Ammon's horn (tissue), 1 donor: ENCODE data around the gene USP4.

Experiments used
- DNase-seq: peaks from one replicate; pipeline ENCODE4 v3.0.0-alpha.2; 2016; ENCODE audit warnings: low spot score

Gene USP4

DNA sequence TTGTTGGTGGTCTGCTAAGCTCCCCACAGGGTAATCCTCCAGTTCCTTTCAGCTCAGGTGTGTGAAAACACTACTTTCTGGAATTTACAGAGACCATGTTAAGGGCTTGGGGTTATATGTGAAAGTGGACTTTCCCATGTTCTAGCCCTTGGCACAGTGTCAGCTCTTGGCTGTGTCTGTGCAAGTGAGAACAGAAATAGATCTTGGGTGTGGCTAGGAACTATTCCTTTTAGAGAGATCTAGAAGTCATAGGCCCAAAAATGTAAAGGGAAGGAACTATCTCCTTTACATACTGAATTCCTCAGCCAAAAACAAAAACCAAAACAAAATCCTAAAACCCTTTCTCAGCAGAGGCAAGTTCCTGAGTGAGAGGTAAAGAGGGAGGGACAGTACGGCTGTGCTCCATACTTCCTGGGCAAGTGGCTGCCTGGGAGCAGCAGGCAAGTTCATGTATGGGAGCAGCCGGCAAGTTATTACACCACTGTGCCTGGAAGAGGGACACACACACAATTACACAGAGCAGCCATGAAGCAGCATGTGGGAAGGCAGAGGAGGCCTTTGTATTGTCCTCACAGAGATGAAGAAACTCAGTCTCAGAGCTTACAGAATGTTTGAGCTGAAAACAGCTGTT, 43.0 kb downstream of the USP4 start:
- DNase-seq = no peak

- DNase-seq = no peak
These were observed 44.3 kb downstream of the USP4 start for GRCh38 chr3:49295489-49296058.

DNA sequence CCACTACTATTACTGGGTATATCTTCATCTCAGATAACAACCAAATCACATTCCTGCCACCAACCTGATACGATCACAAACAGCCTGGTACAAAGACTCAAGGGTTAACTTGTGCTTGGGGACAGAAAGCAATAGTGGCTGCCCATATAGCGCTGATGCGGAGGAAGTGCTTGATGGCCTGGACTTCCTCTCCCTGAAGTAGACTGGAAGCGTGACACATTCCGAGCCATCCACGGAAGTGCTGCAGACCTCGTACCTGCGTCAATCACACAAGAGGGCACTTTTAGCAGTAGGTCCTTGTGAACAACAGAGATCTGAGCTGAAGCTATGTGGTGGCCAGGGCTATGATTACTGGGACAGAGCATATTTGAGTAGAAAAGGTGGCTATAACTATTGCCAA, 45.5 kb downstream of the USP4 start:
- DNase-seq = no peak

GRCh38 chr3:49283997-49284396, 55.9 kb downstream of the USP4 start:
- DNase-seq = no peak

DNA sequence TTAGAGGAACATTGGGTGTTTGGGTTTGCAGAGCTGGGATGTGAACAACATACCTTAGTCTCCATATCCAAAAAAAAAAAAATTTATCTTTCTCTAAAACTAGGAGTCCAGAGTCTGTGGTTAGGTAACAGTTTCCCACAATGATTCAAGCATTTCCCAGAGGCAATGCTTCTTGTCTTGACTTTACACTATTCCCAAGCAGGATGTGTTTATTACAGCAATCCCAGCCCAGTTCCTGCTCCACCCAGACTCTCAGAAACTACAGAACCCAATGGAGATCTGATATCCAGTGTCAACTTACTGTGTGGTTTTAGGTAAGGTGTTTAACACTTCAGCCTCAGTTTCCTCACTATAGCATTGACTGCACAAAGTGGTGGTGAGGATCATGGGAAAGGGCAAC, 60.5 kb downstream of the USP4 start:
- DNase-seq = no peak

GRCh38 chr3:49278548-49278947, 61.3 kb downstream of the USP4 start:
- DNase-seq = no peak

- DNase-seq = no peak
These were observed 62.5 kb downstream of the USP4 start for GRCh38 chr3:49277383-49277775.

DNA sequence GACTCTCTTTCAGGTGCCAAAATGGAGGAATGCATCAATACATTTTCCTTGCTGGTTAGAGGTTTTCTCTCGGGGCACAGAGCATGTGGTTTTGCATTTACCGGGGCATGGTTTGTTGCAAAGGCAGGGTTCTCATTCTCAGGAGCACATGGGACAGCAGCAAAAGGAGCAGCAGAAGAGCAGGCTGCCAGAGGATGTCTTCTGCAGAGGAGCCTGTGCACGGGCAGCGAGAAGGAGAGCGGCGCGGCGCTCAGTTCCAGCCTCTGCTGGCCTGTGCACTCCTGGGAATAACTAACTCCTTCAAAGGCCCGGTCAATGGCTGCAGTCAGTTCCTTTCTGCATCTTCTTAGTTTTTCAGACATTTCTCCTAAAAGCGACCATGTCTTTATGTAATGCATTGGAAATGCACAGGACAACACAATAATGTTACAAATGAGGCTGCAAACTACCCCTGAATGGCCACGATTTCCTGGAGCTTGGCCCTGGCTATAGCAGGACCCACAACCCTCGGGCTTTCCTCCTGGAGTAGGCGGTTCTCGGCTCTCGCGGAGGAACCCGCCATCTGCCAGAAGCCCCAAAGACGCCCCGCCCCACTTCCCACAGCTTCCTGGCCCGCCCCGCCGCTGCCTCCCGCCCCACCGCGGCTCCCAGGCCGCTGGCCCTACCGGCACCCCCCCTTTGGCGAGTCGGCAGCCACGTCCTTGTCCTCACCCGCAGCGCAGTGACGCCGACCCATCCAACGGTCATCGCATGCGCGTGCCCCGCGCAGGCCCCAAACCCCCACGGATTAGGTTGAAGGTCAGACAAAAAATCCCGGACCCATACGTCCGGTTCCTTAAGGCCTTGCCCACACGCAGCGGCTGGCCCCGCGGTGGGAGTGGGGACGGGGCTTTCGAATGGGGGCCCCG, 63.1 kb downstream of the USP4 start, which contains the start of gene C3orf62:
Gene C3orf62, minus strand, starts transcription at position 758 of the 908 bp plus-strand sequence. Its CDS starts 360 bp downstream, at position 398.
- DNase-seq = peak; percentile 84

GRCh38 chr3:49273825-49274532, 65.9 kb downstream of the USP4 start:
- no peak for DNase-seq

GRCh38 chr3:49271047-49271446, 68.8 kb downstream of the USP4 start:
- DNase-seq = no peak

- no peak for DNase-seq
These were observed 69.7 kb downstream of the USP4 start for GRCh38 chr3:49270156-49270500.

GRCh38 chr3:49269443-49270155, 70.3 kb downstream of the USP4 start:
- no peak for DNase-seq

DNA sequence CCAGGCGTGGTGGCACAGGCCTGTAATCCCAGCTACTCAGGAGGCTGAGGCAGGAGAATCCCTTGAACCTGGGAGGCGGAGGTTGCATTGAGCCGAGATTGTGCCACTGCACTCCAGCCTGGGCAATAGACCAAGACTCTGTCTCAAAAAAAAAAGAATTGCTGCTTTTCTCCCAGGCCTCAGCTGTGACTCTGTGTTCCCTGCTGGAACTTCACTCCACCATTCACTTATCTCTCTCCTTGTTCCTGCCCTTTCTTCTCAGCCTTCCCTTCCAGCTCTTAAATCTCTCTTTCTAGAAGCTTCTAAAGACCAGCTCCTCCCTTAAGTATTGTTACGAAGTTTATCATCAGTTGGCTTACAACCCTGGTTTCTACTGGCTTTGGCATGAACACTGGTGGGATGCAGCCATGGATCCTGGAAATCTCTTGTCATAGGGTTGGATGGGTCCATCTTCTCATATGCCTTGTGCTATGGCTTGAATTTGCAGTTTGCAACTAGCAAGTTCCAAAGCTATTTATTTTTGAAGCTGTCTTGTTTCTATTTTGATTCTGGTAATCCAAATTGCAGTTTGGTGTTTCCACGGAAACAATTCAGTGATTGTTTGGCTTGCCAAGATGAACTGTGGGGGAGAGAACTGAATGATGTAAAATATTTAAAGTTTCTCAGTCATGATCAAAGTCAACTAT, 73.3 kb downstream of the USP4 start:
- DNase-seq = peak; percentile 59

DNA sequence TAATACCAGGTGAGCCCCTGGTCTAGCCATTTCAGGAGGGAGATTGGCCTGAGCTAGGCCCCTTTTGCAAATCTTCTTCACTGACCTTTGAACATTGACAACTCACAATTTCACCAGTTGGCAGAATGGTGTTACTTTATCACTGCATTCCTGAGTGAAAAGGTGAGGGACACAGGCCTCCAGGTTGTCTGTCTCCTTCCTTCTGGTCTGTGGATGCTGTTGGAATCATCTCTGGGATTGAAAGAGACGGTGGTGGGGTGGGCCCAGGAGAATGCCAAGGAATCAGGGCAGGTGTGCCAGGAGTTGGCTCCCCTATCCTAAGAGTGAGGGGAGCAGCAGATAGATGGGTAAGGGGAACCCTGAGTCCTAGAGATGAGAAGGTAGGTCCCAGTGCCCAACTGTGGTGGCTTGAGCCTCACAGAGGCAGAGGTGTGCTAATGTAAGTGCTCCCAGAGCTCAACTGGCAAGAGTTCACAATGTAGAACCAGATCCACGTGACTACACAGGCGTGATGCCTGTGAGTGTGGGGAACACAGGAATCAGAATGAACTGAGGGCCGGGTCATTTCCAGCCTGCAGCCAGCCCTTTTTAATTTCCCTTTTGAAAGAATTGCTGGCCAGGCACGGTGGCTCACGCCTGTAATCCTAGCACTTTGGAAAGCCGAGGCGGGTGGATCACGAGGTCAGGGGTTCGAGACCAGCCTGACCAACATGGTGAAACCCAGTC, 74.0 kb downstream of the USP4 start:
- DNase-seq = no peak

- DNase-seq = no peak
These were observed 76.5 kb downstream of the USP4 start for GRCh38 chr3:49263159-49263889.

DNA sequence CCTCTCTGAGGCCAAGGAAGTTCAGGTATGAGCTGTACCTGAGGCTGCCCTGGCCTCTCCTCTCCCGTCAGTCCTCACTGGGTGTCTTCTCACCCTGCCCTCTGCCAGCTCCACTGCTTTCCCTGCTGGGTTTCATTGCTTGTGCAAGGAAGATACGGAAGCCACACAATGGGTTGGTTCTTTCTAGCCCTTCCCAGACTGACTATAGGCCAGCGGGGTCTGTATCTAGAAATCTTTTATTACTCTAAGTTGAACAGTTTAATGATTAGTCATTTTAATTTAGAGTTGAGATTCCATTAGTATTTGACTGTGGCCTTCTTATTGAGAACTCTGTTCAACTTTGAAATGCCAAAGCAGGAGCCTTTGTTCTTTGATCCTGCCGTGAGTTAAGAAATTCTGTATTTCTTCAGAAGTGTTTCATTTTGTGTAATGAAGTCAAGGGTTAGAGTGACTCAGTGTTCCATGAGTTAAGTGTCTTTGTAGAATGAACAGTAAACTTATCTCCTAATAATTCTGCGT, 79.0 kb downstream of the USP4 start:
- no peak for DNase-seq

GRCh38 chr3:49257187-49257586, 82.7 kb downstream of the USP4 start:
- DNase-seq = no peak

- DNase-seq = no peak
These were observed 83.9 kb downstream of the USP4 start for GRCh38 chr3:49255718-49256511.

- DNase-seq = no peak
These were observed 84.7 kb downstream of the USP4 start for GRCh38 chr3:49255112-49255511.
